Measurements from ENCODE around the gene CLSTN2. TPM values are rescaled to one million over a fixed set of nuclear protein-coding genes. Genes with fewer than 3 reads are reported as not detected.

The CLSTN2 gene
- polyA plus RNA-seq, 2 donors: 0.20 TPM

DNA sequence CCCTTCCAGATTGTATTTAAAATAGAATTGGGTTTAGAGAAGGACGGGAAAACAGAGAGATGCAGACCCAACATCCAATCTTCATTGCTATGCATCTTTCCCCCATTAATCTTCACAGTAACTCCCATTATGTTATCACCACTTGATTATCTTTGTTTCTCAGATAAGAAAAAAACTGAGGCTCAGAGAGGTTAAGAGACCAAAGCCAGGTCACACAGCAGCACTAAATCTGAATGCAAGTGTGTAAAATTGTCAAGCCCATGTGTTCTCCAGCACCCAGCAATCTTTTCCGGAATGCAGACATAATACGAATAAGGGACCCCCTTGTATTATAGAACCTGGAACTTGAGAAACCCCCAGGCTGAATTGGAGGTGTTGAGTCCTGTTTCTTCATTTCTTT is 662.4 kb downstream of the CLSTN2 start:
- Histone ChIP-seq H3K36me3 (ENCODE audit: control insufficient read depth in 2 of 2, insufficient read depth in 2 of 2, low read length in 1 of 2) (no peaks in the 10 kb centered on the region), H3K4me1 (ENCODE audit: control insufficient read depth in 2 of 2, insufficient read depth in 2 of 2, low read length in 1 of 2) (no peaks in the 10 kb centered on the region), H3K9me3 (ENCODE audit: control insufficient read depth in 2 of 2, insufficient read depth in 1 of 2, low read depth in 1 of 2, low read length in 1 of 2) (no peaks in the 10 kb centered on the region), H3K4me3 (ENCODE audit: low read depth in 1 of 2, low read length in 2 of 2) (no peak overlapping the region), H3K27ac (ENCODE audit: low read depth in 2 of 2, low read length in 1 of 2) (no peak overlapping the region), H3K27me3 (ENCODE audit: control insufficient read depth in 1 of 2, insufficient read depth in 2 of 2, low read length in 2 of 2) (no peaks in the 10 kb centered on the region)
- WGBS, 2 donors: 84 to 94% methylated on average over 3 of the region's 3 CpGs

DNA sequence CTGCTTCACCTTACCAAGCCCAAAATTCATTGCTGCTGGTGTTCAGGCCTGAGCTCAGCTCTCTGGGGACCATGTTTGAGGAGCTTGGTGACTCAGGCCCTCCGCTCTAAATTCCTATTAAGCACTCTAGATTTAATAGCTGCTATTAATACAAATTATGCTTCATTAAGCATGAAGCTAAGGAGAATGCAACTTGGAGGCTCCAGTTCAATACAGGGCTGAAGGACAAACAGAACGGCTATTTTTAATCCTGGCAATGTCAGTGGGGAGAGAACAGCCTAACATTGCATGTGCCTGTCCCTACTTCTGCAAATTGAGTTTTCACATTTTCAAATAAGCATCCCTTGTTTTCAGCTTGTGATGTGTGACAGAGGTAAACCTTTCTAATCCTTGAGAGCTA is 662.8 kb downstream of the CLSTN2 start:
- H3K27ac ChIP-seq (ENCODE audit: low read depth in 2 of 2, low read length in 1 of 2): no peak overlapping the region

DNA sequence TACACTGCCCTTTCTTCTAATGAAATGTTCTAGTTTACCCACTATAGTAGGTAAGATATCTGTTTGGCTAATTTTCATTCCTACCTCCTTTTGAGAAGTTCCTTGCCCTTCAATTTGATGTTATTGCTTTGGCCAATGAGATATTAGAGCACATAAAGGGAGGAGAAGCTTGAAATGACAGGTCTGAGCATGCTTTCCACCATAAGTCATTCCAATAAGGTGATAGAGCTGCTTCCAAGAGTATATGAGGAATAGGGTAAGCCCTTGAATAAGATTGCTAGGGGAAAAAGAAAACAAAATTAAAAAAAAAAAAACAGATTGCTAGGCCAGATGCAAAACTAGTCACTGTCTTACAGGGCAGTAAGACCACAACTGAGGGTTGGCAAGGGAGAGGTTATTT is 664.0 kb downstream of the CLSTN2 start:
- Histone ChIP-seq H3K4me1 (ENCODE audit: control insufficient read depth in 2 of 2, insufficient read depth in 2 of 2, low read length in 1 of 2) (no peaks in the 10 kb centered on the region), H3K27ac (ENCODE audit: low read depth in 2 of 2, low read length in 1 of 2) (no peak overlapping the region), H3K9me3 (ENCODE audit: control insufficient read depth in 2 of 2, insufficient read depth in 1 of 2, low read depth in 1 of 2, low read length in 1 of 2) (no peaks in the 10 kb centered on the region)

More for the DNA sequence above, 662.8 kb downstream of the CLSTN2 start:
- Histone ChIP-seq H3K27me3 (ENCODE audit: control insufficient read depth in 1 of 2, insufficient read depth in 2 of 2, low read length in 2 of 2) (no peaks in the 10 kb centered on the region), H3K9me3 (ENCODE audit: control insufficient read depth in 2 of 2, insufficient read depth in 1 of 2, low read depth in 1 of 2, low read length in 1 of 2) (no peaks in the 10 kb centered on the region), H3K36me3 (ENCODE audit: control insufficient read depth in 2 of 2, insufficient read depth in 2 of 2, low read length in 1 of 2) (no peaks in the 10 kb centered on the region), H3K4me1 (ENCODE audit: control insufficient read depth in 2 of 2, insufficient read depth in 2 of 2, low read length in 1 of 2) (no peaks in the 10 kb centered on the region), H3K4me3 (ENCODE audit: low read depth in 1 of 2, low read length in 2 of 2) (no peak overlapping the region)
- WGBS, 2 donors: 74 to 75% methylated on average over 2 of the region's 2 CpGs

DNA sequence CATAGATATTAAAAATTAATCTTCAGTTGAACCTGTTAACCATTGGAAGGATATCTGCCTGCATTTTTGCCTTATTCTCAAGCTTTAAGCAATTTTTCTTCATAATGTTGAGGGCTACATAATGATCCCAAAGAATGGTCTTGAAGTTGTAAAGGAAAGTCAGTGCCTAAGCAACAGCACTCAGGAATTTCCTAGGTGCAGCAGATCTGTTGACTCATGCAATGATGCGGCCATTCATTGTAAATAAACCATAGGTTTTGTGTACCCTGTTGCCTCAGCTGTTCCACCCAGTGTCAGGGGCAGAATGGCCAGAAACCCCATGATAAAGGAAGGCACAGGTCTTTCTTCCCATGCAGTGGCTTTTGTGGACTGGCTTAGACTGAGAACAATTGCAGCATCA is 664.5 kb downstream of the CLSTN2 start:
- Histone ChIP-seq H3K27me3 (ENCODE audit: control insufficient read depth in 1 of 2, insufficient read depth in 2 of 2, low read length in 2 of 2) (no peaks in the 10 kb centered on the region), H3K4me3 (ENCODE audit: low read depth in 1 of 2, low read length in 2 of 2) (no peak overlapping the region), H3K9me3 (ENCODE audit: control insufficient read depth in 2 of 2, insufficient read depth in 1 of 2, low read depth in 1 of 2, low read length in 1 of 2) (no peaks in the 10 kb centered on the region), H3K36me3 (ENCODE audit: control insufficient read depth in 2 of 2, insufficient read depth in 2 of 2, low read length in 1 of 2) (no peaks in the 10 kb centered on the region), H3K27ac (ENCODE audit: low read depth in 2 of 2, low read length in 1 of 2) (no peak overlapping the region), H3K4me1 (ENCODE audit: control insufficient read depth in 2 of 2, insufficient read depth in 2 of 2, low read length in 1 of 2) (no peaks in the 10 kb centered on the region)
- 81% methylated on average over 1 of the region's 1 CpG for WGBS, 2 donors

More for the DNA sequence above, 664.0 kb downstream of the CLSTN2 start:
- no peaks in the 10 kb centered on the region for H3K27me3 ChIP-seq (ENCODE audit: control insufficient read depth in 1 of 2, insufficient read depth in 2 of 2, low read length in 2 of 2)
- no peak overlapping the region for H3K4me3 ChIP-seq (ENCODE audit: low read depth in 1 of 2, low read length in 2 of 2)
- no peaks in the 10 kb centered on the region for H3K36me3 ChIP-seq (ENCODE audit: control insufficient read depth in 2 of 2, insufficient read depth in 2 of 2, low read length in 1 of 2)

DNA sequence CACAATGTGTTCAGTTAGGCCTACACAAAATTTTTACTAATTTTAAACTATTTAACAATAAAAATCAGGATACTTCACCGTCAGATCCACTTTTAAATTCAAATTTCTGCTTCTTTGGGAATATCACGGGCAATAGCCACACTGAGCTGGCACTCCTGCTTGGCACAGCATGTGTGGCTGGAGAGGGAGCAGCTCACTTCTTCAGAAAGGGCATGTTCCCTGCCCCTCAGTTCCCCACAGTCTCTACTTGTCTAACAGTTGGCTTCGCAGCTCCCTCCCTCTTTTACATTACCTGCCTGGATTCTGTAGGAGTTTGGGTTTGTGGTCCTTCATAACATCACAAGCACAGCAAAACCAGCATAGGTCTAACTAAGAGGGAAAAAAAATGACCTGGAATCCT is 666.9 kb downstream of the CLSTN2 start:
- 88 to 89% methylated on average over 3 of the region's 3 CpGs for WGBS, 2 donors

DNA sequence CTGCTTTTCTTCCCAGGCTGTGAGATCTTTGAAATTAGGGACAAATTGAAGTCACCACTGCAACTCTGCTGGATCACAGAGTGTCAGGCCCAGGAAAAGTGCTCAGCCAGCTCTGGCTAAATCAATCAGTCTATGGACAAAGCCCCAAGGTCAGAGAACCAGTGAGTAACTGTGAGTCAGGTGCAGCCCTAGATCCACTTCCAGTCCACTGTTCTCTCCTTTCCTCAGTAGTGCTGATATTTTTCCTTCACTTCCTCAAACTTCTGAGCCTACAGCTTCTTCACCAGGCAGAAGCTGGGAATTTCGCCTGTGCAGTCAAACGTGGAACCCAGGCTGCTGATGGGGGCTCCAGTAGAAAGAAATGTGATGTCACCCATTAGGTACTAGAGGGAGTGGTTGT is 667.8 kb downstream of the CLSTN2 start:
- peaks cover 0 to 2% of the 10 kb centered on the region in 2 donors for H3K9me3 ChIP-seq (ENCODE audit: control insufficient read depth in 2 of 2, insufficient read depth in 1 of 2, low read depth in 1 of 2, low read length in 1 of 2)
- H3K4me1 ChIP-seq (ENCODE audit: control insufficient read depth in 2 of 2, insufficient read depth in 2 of 2, low read length in 1 of 2): no peaks in the 10 kb centered on the region
- H3K27me3 ChIP-seq (ENCODE audit: control insufficient read depth in 1 of 2, insufficient read depth in 2 of 2, low read length in 2 of 2): no peaks in the 10 kb centered on the region
- 71 to 74% methylated on average over 2 of the region's 2 CpGs for WGBS, 2 donors
- H3K4me3 ChIP-seq (ENCODE audit: low read depth in 1 of 2, low read length in 2 of 2): no peak overlapping the region
- no peak overlapping the region for H3K27ac ChIP-seq (ENCODE audit: low read depth in 2 of 2, low read length in 1 of 2)
- no peaks in the 10 kb centered on the region for H3K36me3 ChIP-seq (ENCODE audit: control insufficient read depth in 2 of 2, insufficient read depth in 2 of 2, low read length in 1 of 2)

More for the DNA sequence above, 666.9 kb downstream of the CLSTN2 start:
- no peaks in the 10 kb centered on the region for H3K36me3 ChIP-seq (ENCODE audit: control insufficient read depth in 2 of 2, insufficient read depth in 2 of 2, low read length in 1 of 2)
- no peak overlapping the region for H3K4me3 ChIP-seq (ENCODE audit: low read depth in 1 of 2, low read length in 2 of 2)
- H3K27ac ChIP-seq (ENCODE audit: low read depth in 2 of 2, low read length in 1 of 2): no peak overlapping the region
- peaks cover 0 to 2% of the 10 kb centered on the region in 2 donors for H3K9me3 ChIP-seq (ENCODE audit: control insufficient read depth in 2 of 2, insufficient read depth in 1 of 2, low read depth in 1 of 2, low read length in 1 of 2)
- H3K4me1 ChIP-seq (ENCODE audit: control insufficient read depth in 2 of 2, insufficient read depth in 2 of 2, low read length in 1 of 2): no peaks in the 10 kb centered on the region
- H3K27me3 ChIP-seq (ENCODE audit: control insufficient read depth in 1 of 2, insufficient read depth in 2 of 2, low read length in 2 of 2): no peaks in the 10 kb centered on the region

DNA sequence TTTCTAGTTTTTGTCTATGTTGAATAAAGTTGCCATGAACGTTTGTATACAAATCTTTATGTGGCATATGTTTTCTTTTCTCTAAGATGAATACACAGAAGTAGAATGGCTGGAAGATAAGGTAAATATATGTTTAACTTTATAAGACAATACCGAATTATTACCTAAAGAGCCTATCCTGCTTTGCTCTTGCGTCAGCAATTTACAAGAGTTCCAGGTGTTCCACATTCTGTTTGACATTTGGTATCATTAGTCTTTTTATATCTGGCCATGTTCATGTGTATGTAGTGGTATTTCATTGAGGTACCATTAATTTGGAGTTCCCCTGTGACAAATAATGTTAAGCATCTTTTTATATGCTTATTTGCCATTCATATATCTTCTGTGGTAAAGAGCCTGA is 668.8 kb downstream of the CLSTN2 start:
- H3K27ac ChIP-seq (ENCODE audit: low read depth in 2 of 2, low read length in 1 of 2): no peak overlapping the region
- no peak overlapping the region for H3K4me3 ChIP-seq (ENCODE audit: low read depth in 1 of 2, low read length in 2 of 2)
- no peaks in the 10 kb centered on the region for H3K4me1 ChIP-seq (ENCODE audit: control insufficient read depth in 2 of 2, insufficient read depth in 2 of 2, low read length in 1 of 2)
- H3K36me3 ChIP-seq (ENCODE audit: control insufficient read depth in 2 of 2, insufficient read depth in 2 of 2, low read length in 1 of 2): no peaks in the 10 kb centered on the region
- WGBS, 2 donors: 69 to 73% methylated on average over 3 of the region's 3 CpGs
- no peaks in the 10 kb centered on the region for H3K27me3 ChIP-seq (ENCODE audit: control insufficient read depth in 1 of 2, insufficient read depth in 2 of 2, low read length in 2 of 2)
- H3K9me3 ChIP-seq (ENCODE audit: control insufficient read depth in 2 of 2, insufficient read depth in 1 of 2, low read depth in 1 of 2, low read length in 1 of 2): peaks cover 0 to 2% of the 10 kb centered on the region in 2 donors

DNA sequence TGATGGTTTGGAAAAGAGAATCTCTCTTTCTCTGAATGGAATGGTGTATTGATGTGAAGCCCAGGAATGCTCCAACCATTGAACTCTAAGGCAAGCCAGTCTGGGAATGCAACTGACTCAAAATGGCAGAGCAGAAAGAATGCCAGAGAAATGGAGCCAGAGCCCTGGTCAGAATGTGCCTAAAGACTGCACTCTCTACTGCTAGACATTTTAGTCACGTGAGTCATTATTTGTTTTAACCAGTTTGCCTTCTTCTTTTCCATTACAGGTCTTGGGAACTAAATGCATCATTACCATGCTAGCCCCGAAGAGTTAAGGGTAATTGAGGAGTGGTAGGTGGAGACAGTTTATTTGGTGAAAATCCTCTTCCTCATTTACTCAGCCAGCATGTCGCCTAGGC is 675.6 kb downstream of the CLSTN2 start:
- H3K27ac ChIP-seq (ENCODE audit: low read depth in 2 of 2, low read length in 1 of 2): no peak overlapping the region
- H3K36me3 ChIP-seq (ENCODE audit: control insufficient read depth in 2 of 2, insufficient read depth in 2 of 2, low read length in 1 of 2): no peaks in the 10 kb centered on the region
- no peaks in the 10 kb centered on the region for H3K4me1 ChIP-seq (ENCODE audit: control insufficient read depth in 2 of 2, insufficient read depth in 2 of 2, low read length in 1 of 2)
- H3K4me3 ChIP-seq (ENCODE audit: low read depth in 1 of 2, low read length in 2 of 2): no peak overlapping the region
- 56 to 69% methylated on average over 3 of the region's 3 CpGs for WGBS, 2 donors
- peaks cover 0 to 2% of the 10 kb centered on the region in 2 donors for H3K9me3 ChIP-seq (ENCODE audit: control insufficient read depth in 2 of 2, insufficient read depth in 1 of 2, low read depth in 1 of 2, low read length in 1 of 2)
- H3K27me3 ChIP-seq (ENCODE audit: control insufficient read depth in 1 of 2, insufficient read depth in 2 of 2, low read length in 2 of 2): no peaks in the 10 kb centered on the region

DNA sequence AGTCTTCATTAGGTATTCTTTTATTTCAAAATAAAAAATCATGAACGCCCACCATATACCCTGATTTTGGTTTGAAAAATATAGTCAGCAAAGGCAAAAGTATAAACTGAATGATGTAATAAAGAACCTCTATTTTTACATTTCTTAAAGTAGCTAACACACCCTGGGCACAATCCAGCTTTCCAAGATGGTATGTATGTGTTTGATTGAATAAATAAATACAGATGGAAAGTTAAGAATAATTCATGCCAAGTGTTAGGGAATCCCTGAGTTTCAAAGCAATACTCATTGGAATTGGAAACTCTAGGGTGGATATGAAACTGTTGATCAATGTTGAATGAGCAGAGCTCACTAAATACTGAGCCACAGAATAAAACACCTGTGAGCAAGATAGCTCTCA is 679.0 kb downstream of the CLSTN2 start:
- Histone ChIP-seq H3K4me3 (ENCODE audit: low read depth in 1 of 2, low read length in 2 of 2) (no peak overlapping the region), H3K36me3 (ENCODE audit: control insufficient read depth in 2 of 2, insufficient read depth in 2 of 2, low read length in 1 of 2) (no peaks in the 10 kb centered on the region), H3K4me1 (ENCODE audit: control insufficient read depth in 2 of 2, insufficient read depth in 2 of 2, low read length in 1 of 2) (no peaks in the 10 kb centered on the region), H3K27ac (ENCODE audit: low read depth in 2 of 2, low read length in 1 of 2) (no peak overlapping the region), H3K27me3 (ENCODE audit: control insufficient read depth in 1 of 2, insufficient read depth in 2 of 2, low read length in 2 of 2) (no peaks in the 10 kb centered on the region), H3K9me3 (ENCODE audit: control insufficient read depth in 2 of 2, insufficient read depth in 1 of 2, low read depth in 1 of 2, low read length in 1 of 2) (peaks cover 0 to 3% of the 10 kb centered on the region in 2 donors)
- 81 to 88% methylated on average over 1 of the region's 1 CpG for WGBS, 2 donors

DNA sequence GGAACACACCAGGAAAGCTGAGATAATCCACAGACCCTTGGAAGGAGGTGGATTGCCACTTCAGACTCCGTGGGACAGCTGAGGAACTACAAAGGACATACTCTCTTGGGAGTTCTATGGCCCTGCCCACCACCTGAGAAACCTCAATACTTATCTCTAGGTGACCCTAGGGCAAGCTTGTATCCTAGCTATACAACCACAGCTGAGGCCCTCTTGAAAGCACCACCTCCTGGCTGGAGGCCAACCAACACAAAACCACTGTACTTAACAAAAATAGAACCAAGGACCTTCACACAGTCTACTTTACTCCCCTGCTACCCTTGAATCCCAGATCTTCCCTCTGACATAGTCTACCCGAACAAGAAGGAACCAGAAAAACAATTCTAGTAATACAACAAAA is 682.1 kb downstream of the CLSTN2 start:
- Histone ChIP-seq H3K27ac (ENCODE audit: low read depth in 2 of 2, low read length in 1 of 2) (no peak overlapping the region), H3K9me3 (ENCODE audit: control insufficient read depth in 2 of 2, insufficient read depth in 1 of 2, low read depth in 1 of 2, low read length in 1 of 2) (peaks cover 0 to 3% of the 10 kb centered on the region in 2 donors), H3K36me3 (ENCODE audit: control insufficient read depth in 2 of 2, insufficient read depth in 2 of 2, low read length in 1 of 2) (no peaks in the 10 kb centered on the region), H3K27me3 (ENCODE audit: control insufficient read depth in 1 of 2, insufficient read depth in 2 of 2, low read length in 2 of 2) (no peaks in the 10 kb centered on the region), H3K4me3 (ENCODE audit: low read depth in 1 of 2, low read length in 2 of 2) (no peak overlapping the region), H3K4me1 (ENCODE audit: control insufficient read depth in 2 of 2, insufficient read depth in 2 of 2, low read length in 1 of 2) (no peaks in the 10 kb centered on the region)
- WGBS, 2 donors: 59 to 73% methylated on average over 2 of the region's 2 CpGs

Data from esophagus (tissue), 2 donors.